GM12878 (cell line): ENCODE data around the gene ADD1. TPM values are rescaled to one million over a fixed set of nuclear protein-coding genes. Genes with fewer than 3 reads are reported as not detected.

Experiments
- ATAC-seq: fragments of 200-7000 bp; cut with Tn5 transposase; 3 replicates; pipeline ENCODE4 v1.9.1; 2020; ENCODE audit warnings: mild to moderate bottlenecking, moderate library complexity
- BruUV-seq: library from RNA; stranded (reverse); fragments of 400-500 nt; replicated peaks from 2 replicates; lab custom pipeline; 2021; lab: Mats Ljungman, UMichigan
- CTCF ChIA-PET: fragments of 300-600 bp; sonication (Branson Sonifier 250); formaldehyde crosslinking; extraction: SDS; loops from one replicate; lab custom pipeline; 2021; ENCODE audit warnings: inconsistent platforms; lab: Yijun Ruan, JAX
- POLR2A ChIA-PET: fragments of 350-600 bp; formaldehyde crosslinking; extraction: SDS; loops from one replicate; lab custom pipeline; 2021; ENCODE audit warnings: inconsistent platforms; lab: Charles Lee
- RAD21 ChIA-PET: fragments of 300-600 bp; sonication (Branson Sonifier 250); formaldehyde crosslinking; loops from one replicate; lab custom pipeline; 2023; ENCODE audit warnings: antibody characterized with exemption; ENCODE audit not compliant: unreplicated experiment; lab: Charles Lee
- SMC1A ChIA-PET: fragments of 300-600 bp; sonication (Branson Sonifier 250); formaldehyde crosslinking; loops from one replicate; lab custom pipeline; 2023; ENCODE audit not compliant: unreplicated experiment, uncharacterized antibody; lab: Charles Lee
- DNase-seq: peaks from one replicate; pipeline ENCODE4 v3.0.0-alpha.2; 2011; ENCODE audit warnings: low read depth, low spot score
- FAIRE-seq: peaks from 3 replicates; lab custom pipeline; 2011; peaks lifted over from hg19 to GRCh38; lab: Jason Lieb, UNC
- H2AFZ ChIP-seq: 2 replicates; pipeline ENCODE4 v1.6.0; 2011; ENCODE audit warnings: low read depth, low read length, control low read depth; ENCODE audit not compliant: control insufficient read depth
- H3K27ac ChIP-seq: 2 replicates; pipeline ENCODE4 v1.5.1; 2011; ENCODE audit warnings: control low read depth; ENCODE audit not compliant: control insufficient read depth, insufficient read depth
- H3K27me3 ChIP-seq, 2 experiments: replicated peaks in 1 of 2; 2 replicates each; pipeline versions ENCODE4 v1.6.0 to v1.6.1; 2011; ENCODE audit warnings: low read length in 1 of 2; ENCODE audit not compliant: control insufficient read depth in 2 of 2, insufficient read depth in 2 of 2
- H3K36me3 ChIP-seq, 2 experiments: 2 replicates each; pipeline ENCODE4 v1.5.1; 2011; ENCODE audit warnings: low read length in 1 of 2; ENCODE audit not compliant: control insufficient read depth in 2 of 2, insufficient read depth in 2 of 2
- H3K4me1 ChIP-seq: 2 replicates; pipeline ENCODE4 v1.6.1; 2011; ENCODE audit warnings: mild to moderate bottlenecking, low read length, moderate library complexity, mixed read lengths; ENCODE audit not compliant: control insufficient read depth, insufficient read depth
- H3K4me2 ChIP-seq: 2 replicates; pipeline ENCODE4 v1.6.0; 2011; ENCODE audit warnings: control low read depth; ENCODE audit not compliant: control insufficient read depth, insufficient read depth
- H3K4me3 ChIP-seq: fragments of 200-600 bp; sonication (generic); 2 replicates; pipeline ENCODE4 v1.5.1; 2016
- H3K79me2 ChIP-seq: 2 replicates; pipeline ENCODE4 v1.6.0; 2011; ENCODE audit warnings: low read length; ENCODE audit not compliant: control insufficient read depth, insufficient read depth
- H3K9ac ChIP-seq: 2 replicates; pipeline ENCODE4 v1.8.0; 2011; ENCODE audit warnings: low read length, control low read depth, mixed read lengths; ENCODE audit not compliant: control insufficient read depth, insufficient read depth
- H3K9me3 ChIP-seq: replicated peaks from 3 replicates; pipeline ENCODE4 v1.5.1; 2011; ENCODE audit warnings: mild to moderate bottlenecking, low read length; ENCODE audit not compliant: control insufficient read depth, insufficient read depth
- H4K20me1 ChIP-seq: 2 replicates; pipeline ENCODE4 v1.6.0; 2011; ENCODE audit not compliant: control insufficient read depth, insufficient read depth
- CBFB ChIP-seq: IDR thresholded peaks from 2 replicates; pipeline ENCODE4 v1.6.1; 2016; ENCODE audit warnings: antibody characterized with exemption, low read depth
- MLLT1 ChIP-seq: fragments of 450-650 bp; IDR thresholded peaks from 2 replicates; pipeline ENCODE4 v1.6.1; 2016; ENCODE audit warnings: mild to moderate bottlenecking
- POLR2AphosphoS2 ChIP-seq: IDR thresholded peaks from 2 replicates; pipeline ENCODE4 v1.6.1; 2011; ENCODE audit warnings: low read depth, mild to moderate bottlenecking, low read length, improper control_type of control experiment, moderate library complexity
- RAD21 ChIP-seq: IDR thresholded peaks from 2 replicates; pipeline ENCODE4 v1.6.1; 2011; ENCODE audit warnings: mild to moderate bottlenecking, low read depth, low read length, moderate library complexity; ENCODE audit not compliant: insufficient read depth
- ZBTB40 ChIP-seq: fragments of 450-650 bp; IDR thresholded peaks from 2 replicates; pipeline ENCODE4 v1.6.1; 2016; ENCODE audit warnings: mild to moderate bottlenecking, moderate library complexity, borderline replicate concordance
- WGBS: methylation state at CpG from one replicate; pipeline ENCODE4 v1.1.6; 2016; ENCODE audit warnings: low lambda C conversion rate; ENCODE audit not compliant: insufficient replicate concordance, insufficient coverage; ENCODE audit errors: missing lambda C conversion rate; 5-methylcytosine and 5-hydroxymethylcytosine counted together
- in situ Hi-C: fragments of 300-500 bp; cut with MboI; formaldehyde crosslinking; loops from 9 replicates; pipeline ENCODE4 v1.14.3; 2018; ENCODE audit warnings: mixed read lengths
- intact Hi-C: fragments of 100-400 bp; cut with micrococcal nuclease; formaldehyde crosslinking; loops from one replicate; pipeline ENCODE4 v1.14.2; 2022; ENCODE audit not compliant: unreplicated experiment
- polyA plus RNA-seq, 11 experiments: library from polyadenylated mRNA; depleted of rRNA in 4 of 11; unstranded in 6 of 11; stranded (reverse) in 5 of 11; fragments of >200 nt; fragmentation: Nextera tagmentation in 4 of 11; fragmentation: Illumina TruSeq in 1 of 11; extraction: Ambion mirVana in 4 of 11; extraction: Trizol in 1 of 11; gene quantifications; 1 replicate in 1 of 11; 2 replicates in 10 of 11; pipeline versions ENCODE4 v1.2.1 to v1.2.3, GENCODE V29; 2011 to 2016; ENCODE audit warnings: inconsistent platforms in 2 of 11, missing spikeins in 2 of 11, low read depth in 1 of 11
- total RNA-seq, 4 experiments: library from RNA; depleted of rRNA in 3 of 4; stranded (reverse); fragments of >200 nt in 3 of 4; fragmentation: Illumina TruSeq in 1 of 4; extraction: Trizol in 1 of 4; gene quantifications; 2 replicates each; pipeline versions ENCODE4 v1.2.1 to v1.2.3, GENCODE V29; 2013 to 2021

ADD1 gene
- total and polyA plus RNA-seq, 10 of the 15 experiments (the other 5 are each of a cell fraction or from before 2014, with no cell fraction given) = 21.6 to 182 (median 105) TPM

GRCh38 chr4:2932951-2933565 lies 89.4 kb downstream of the ADD1 start:
- peak overlapping the region; percentile 65 for H3K27ac ChIP-seq

More at GRCh38 chr4:2932951-2933565, 89.4 kb downstream of the ADD1 start:
- BruUV-seq = no TSS peak
- in situ Hi-C loops = loop anchor here (25.0 kb wide), 1 partner anchor 171 kb away; the partner anchor contains the start of gene TNIP2
- H3K9ac ChIP-seq = peak overlapping the region; percentile 62
- intact Hi-C loops = loop anchor here (5.0 kb wide), 2 partner anchors 81 to 171 kb away; no protein-coding TSS in a partner anchor
- ChIA-PET POLR2A (no interaction called here), RAD21 (no interaction called here), CTCF (interaction anchor here (0.6 to 0.7 kb wide), 3 partner anchors 15 to 214 kb away, joined by 3 read pairs; no protein-coding TSS in a partner anchor), SMC1A (no interaction called here)
- peak overlapping the region; percentile 75 for H3K4me3 ChIP-seq
- TF ChIP-seq POLR2AphosphoS2 (0 out of 2 replicates have a peak, but pooled peaks have one; percentile 21), RAD21 (no peak), ZBTB40 (no peak), MLLT1 (peak; percentile 60; the same call in 1 of the 2 replicates), CBFB (no peak)
- no peaks in the 10 kb centered on the region for H4K20me1 ChIP-seq
- 41% methylated on average over 15 of the region's 15 CpGs for WGBS
- H3K36me3 ChIP-seq = peaks cover 12 to 13% of the 10 kb centered on the region in 2 experiments; a peak in 3 of 4 replicates
- no peak for FAIRE-seq
- no peaks in the 10 kb centered on the region for H3K27me3 ChIP-seq
- H3K9me3 ChIP-seq = no peaks in the 10 kb centered on the region
- ATAC-seq = peak; percentile 1; the same call in 2 of the 3 replicates
- no peak overlapping the region for H2AFZ ChIP-seq
- peaks cover 40% of the 10 kb centered on the region for H3K4me1 ChIP-seq
- DNase-seq = no peak
- H3K4me2 ChIP-seq = peak overlapping the region; percentile 66
- H3K79me2 ChIP-seq = peaks cover 47% of the 10 kb centered on the region
